ENCODE measurements around the gene BATF.

The BATF gene

GRCh38 chr14:75577729-75578101 is 55.4 kb downstream of the BATF start:
- TF ChIP-seq, protein P1, sequence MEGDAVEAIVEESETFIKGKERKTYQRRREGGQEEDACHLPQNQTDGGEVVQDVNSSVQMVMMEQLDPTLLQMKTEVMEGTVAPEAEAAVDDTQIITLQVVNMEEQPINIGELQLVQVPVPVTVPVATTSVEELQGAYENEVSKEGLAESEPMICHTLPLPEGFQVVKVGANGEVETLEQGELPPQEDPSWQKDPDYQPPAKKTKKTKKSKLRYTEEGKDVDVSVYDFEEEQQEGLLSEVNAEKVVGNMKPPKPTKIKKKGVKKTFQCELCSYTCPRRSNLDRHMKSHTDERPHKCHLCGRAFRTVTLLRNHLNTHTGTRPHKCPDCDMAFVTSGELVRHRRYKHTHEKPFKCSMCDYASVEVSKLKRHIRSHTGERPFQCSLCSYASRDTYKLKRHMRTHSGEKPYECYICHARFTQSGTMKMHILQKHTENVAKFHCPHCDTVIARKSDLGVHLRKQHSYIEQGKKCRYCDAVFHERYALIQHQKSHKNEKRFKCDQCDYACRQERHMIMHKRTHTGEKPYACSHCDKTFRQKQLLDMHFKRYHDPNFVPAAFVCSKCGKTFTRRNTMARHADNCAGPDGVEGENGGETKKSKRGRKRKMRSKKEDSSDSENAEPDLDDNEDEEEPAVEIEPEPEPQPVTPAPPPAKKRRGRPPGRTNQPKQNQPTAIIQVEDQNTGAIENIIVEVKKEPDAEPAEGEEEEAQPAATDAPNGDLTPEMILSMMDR (IDR thresholded peaks at IDR 0.05; ENCODE audit: poor library complexity, severe bottlenecking): peak; percentile 97
- no peaks in the 10 kb centered on the region for H3K4me1 ChIP-seq (ENCODE audit: insufficient read depth, poor library complexity, severe bottlenecking)
- H3K36me3 ChIP-seq (ENCODE audit: low read depth): no peaks in the 10 kb centered on the region
- peak; percentile 85 for DNase-seq (ENCODE audit: low spot score)
- H3K27me3 ChIP-seq (ENCODE audit: insufficient read depth, poor library complexity, severe bottlenecking): no peaks in the 10 kb centered on the region
- ATAC-seq (ENCODE audit: low read depth): peak; percentile 89
- H3K27ac ChIP-seq (ENCODE audit: poor library complexity, severe bottlenecking): peak overlapping the region; percentile 10
- peak overlapping the region; percentile 33 for H3K4me3 ChIP-seq (ENCODE audit: severe bottlenecking)
- no peaks in the 10 kb centered on the region for H3K9me3 ChIP-seq (ENCODE audit: severe bottlenecking)

- ATAC-seq (ENCODE audit: low read depth) (peak; percentile 65), DNase-seq (ENCODE audit: low spot score) (peak; percentile 80)
- TF ChIP-seq, protein P1 (IDR thresholded peaks at IDR 0.05; ENCODE audit: poor library complexity, severe bottlenecking): no peak
- H3K4me1 ChIP-seq (ENCODE audit: insufficient read depth, poor library complexity, severe bottlenecking): no peaks in the 10 kb centered on the region
- no peaks in the 10 kb centered on the region for H3K27me3 ChIP-seq (ENCODE audit: insufficient read depth, poor library complexity, severe bottlenecking)
- no peaks in the 10 kb centered on the region for H3K36me3 ChIP-seq (ENCODE audit: low read depth)
- H3K27ac ChIP-seq (ENCODE audit: poor library complexity, severe bottlenecking): peak within 1 kb of the TSS; percentile 10
- peak within 1 kb of the TSS; percentile 33 for H3K4me3 ChIP-seq (ENCODE audit: severe bottlenecking)
- no peaks in the 10 kb centered on the region for H3K9me3 ChIP-seq (ENCODE audit: severe bottlenecking)
Observed at GRCh38 chr14:75578102-75578785, 56.0 kb downstream of the BATF start, which contains the start of gene FLVCR2. TSS of gene FLVCR2 (plus strand) at chr14:75578620. CDS start at chr14:75578973, 353 bp downstream.

DNA sequence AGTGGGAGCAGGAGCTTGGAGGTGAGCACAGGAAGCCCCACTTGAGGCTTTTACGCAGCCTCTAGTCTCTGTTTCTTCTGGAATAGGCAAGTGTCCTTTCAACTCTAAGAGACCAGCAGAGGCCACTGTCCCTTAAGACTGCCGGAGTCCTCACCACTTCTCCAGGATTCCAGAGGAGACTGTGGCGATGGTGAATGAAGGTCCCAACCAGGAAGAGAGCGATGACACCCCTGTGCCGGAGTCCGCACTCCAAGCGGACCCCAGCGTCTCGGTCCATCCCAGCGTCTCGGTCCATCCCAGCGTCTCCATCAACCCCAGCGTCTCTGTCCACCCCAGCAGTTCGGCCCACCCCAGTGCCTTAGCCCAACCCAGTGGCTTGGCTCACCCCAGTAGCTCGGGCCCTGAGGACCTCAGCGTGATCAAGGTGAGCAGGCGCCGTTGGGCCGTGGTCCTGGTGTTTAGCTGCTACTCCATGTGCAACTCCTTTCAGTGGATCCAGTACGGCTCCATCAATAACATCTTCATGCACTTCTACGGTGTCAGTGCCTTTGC is 56.6 kb downstream of the BATF start:
- peak; percentile 9 for ATAC-seq (ENCODE audit: low read depth)
- no peak overlapping the region for H3K27ac ChIP-seq (ENCODE audit: poor library complexity, severe bottlenecking)
- peak overlapping the region; percentile 33 for H3K4me3 ChIP-seq (ENCODE audit: severe bottlenecking)
- H3K4me1 ChIP-seq (ENCODE audit: insufficient read depth, poor library complexity, severe bottlenecking): no peaks in the 10 kb centered on the region
- no peak for DNase-seq (ENCODE audit: low spot score)
- TF ChIP-seq, protein P1 (IDR thresholded peaks at IDR 0.05; ENCODE audit: poor library complexity, severe bottlenecking): no peak
- no peaks in the 10 kb centered on the region for H3K9me3 ChIP-seq (ENCODE audit: severe bottlenecking)
- H3K27me3 ChIP-seq (ENCODE audit: insufficient read depth, poor library complexity, severe bottlenecking): no peaks in the 10 kb centered on the region
- no peaks in the 10 kb centered on the region for H3K36me3 ChIP-seq (ENCODE audit: low read depth)

DNA sequence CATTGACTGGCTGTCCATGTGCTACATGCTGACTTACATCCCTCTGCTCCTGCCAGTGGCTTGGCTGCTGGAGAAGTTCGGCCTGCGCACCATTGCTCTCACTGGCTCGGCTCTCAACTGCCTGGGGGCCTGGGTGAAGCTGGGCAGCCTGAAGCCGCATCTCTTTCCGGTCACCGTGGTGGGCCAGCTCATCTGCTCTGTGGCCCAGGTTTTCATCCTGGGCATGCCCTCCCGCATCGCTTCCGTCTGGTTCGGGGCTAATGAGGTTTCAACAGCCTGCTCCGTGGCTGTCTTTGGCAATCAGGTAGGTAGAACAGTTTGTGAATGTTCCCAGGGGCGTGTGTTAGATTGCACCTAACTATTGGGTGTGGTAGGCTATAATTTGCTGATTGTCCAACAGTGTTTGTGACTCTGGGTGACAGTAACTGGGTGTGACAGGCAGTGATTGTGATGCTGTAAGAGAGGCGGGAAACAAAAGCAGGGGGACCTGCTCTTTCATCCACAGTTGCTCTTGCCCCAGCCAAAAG is 57.1 kb downstream of the BATF start:
- Histone ChIP-seq H3K4me1 (ENCODE audit: insufficient read depth, poor library complexity, severe bottlenecking) (no peaks in the 10 kb centered on the region), H3K9me3 (ENCODE audit: severe bottlenecking) (no peaks in the 10 kb centered on the region), H3K36me3 (ENCODE audit: low read depth) (no peaks in the 10 kb centered on the region), H3K27me3 (ENCODE audit: insufficient read depth, poor library complexity, severe bottlenecking) (no peaks in the 10 kb centered on the region), H3K27ac (ENCODE audit: poor library complexity, severe bottlenecking) (no peak overlapping the region), H3K4me3 (ENCODE audit: severe bottlenecking) (peak overlapping the region; percentile 33)
- ATAC-seq (ENCODE audit: low read depth): no peak
- TF ChIP-seq, protein P1 (IDR thresholded peaks at IDR 0.05; ENCODE audit: poor library complexity, severe bottlenecking): no peak
- DNase-seq (ENCODE audit: low spot score): no peak

- DNase-seq (ENCODE audit: low spot score) (no peak), ATAC-seq (ENCODE audit: low read depth) (no peak)
- TF ChIP-seq, protein P1 (IDR thresholded peaks at IDR 0.05; ENCODE audit: poor library complexity, severe bottlenecking): no peak
- H3K36me3 ChIP-seq (ENCODE audit: low read depth): no peaks in the 10 kb centered on the region
- H3K9me3 ChIP-seq (ENCODE audit: severe bottlenecking): no peaks in the 10 kb centered on the region
- H3K4me1 ChIP-seq (ENCODE audit: insufficient read depth, poor library complexity, severe bottlenecking): no peaks in the 10 kb centered on the region
- H3K27me3 ChIP-seq (ENCODE audit: insufficient read depth, poor library complexity, severe bottlenecking): no peaks in the 10 kb centered on the region
- no peak overlapping the region for H3K27ac ChIP-seq (ENCODE audit: poor library complexity, severe bottlenecking)
- no peak overlapping the region for H3K4me3 ChIP-seq (ENCODE audit: severe bottlenecking)
Observed at GRCh38 chr14:75579882-75580281, 57.6 kb downstream of the BATF start.

Measured in RWPE2 (cell line).